ENCODE results near the gene GPR68.
"Not testable (repeated sequence)": the region's sequence is repeated elsewhere in the genome, so short reads cannot be mapped to it uniquely, and the experiment has no call there.

Gene GPR68

GRCh38 chr14:91193069-91193468, 51.4 kb downstream of the GPR68 start:
- DNase-seq (ENCODE audit: low read depth in 2 of 2): no peak

GRCh38 chr14:91190853-91191252, 53.7 kb downstream of the GPR68 start:
- DNase-seq (ENCODE audit: low read depth in 2 of 2): no peak

GRCh38 chr14:91187271-91187670, 57.2 kb downstream of the GPR68 start:
- DNase-seq (ENCODE audit: low read depth in 2 of 2): no peak

GRCh38 chr14:91186515-91187066, 57.9 kb downstream of the GPR68 start:
- no peak for DNase-seq (ENCODE audit: low read depth in 2 of 2)

GRCh38 chr14:91185721-91186120, 58.8 kb downstream of the GPR68 start:
- no peak for DNase-seq (ENCODE audit: low read depth in 2 of 2)

GRCh38 chr14:91184559-91184958, 59.9 kb downstream of the GPR68 start:
- no peak for DNase-seq (ENCODE audit: low read depth in 2 of 2)

- DNase-seq (ENCODE audit: low read depth in 2 of 2): not testable (repeated sequence)
Measured at GRCh38 chr14:91182753-91183152, 61.8 kb downstream of the GPR68 start.

Measured in activated CD4-positive, alpha-beta T cell treated with anti-CD3 and anti-CD28 coated beads for 24 hours (primary cell).